Osteoblast (primary cell): ENCODE data around the gene GPER1. TPM values are rescaled to one million over a fixed set of nuclear protein-coding genes. Genes with fewer than 3 reads are reported as not detected.

Experiments used
- DNase-seq: peaks from one replicate; pipeline ENCODE4 v3.0.0; 2011; ENCODE audit warnings: low spot score, mixed read lengths; ENCODE audit not compliant: insufficient read length; ENCODE audit errors: missing footprints
- H2AFZ ChIP-seq: 2 replicates; pipeline ENCODE4 v1.6.0; 2011; ENCODE audit warnings: mild to moderate bottlenecking, low read length
- H3K27ac ChIP-seq: 2 replicates; pipeline ENCODE4 v1.5.1; 2011; ENCODE audit warnings: mild to moderate bottlenecking, low read depth, low read length, moderate library complexity
- H3K27me3 ChIP-seq: 2 replicates; pipeline ENCODE4 v1.6.0; 2012; ENCODE audit warnings: mild to moderate bottlenecking, control low read depth, inconsistent platforms, low read length, moderate library complexity; ENCODE audit not compliant: insufficient read depth
- H3K36me3 ChIP-seq: 2 replicates; pipeline ENCODE4 v1.5.1; 2011; ENCODE audit warnings: mild to moderate bottlenecking, low read length, control low read depth, moderate library complexity; ENCODE audit not compliant: insufficient read depth
- H3K4me1 ChIP-seq: 2 replicates; pipeline ENCODE4 v1.5.1; 2011; ENCODE audit warnings: mild to moderate bottlenecking, low read length, control low read depth, moderate library complexity; ENCODE audit not compliant: insufficient read depth
- H3K4me2 ChIP-seq: 2 replicates; pipeline ENCODE4 v1.6.0; 2011; ENCODE audit warnings: mild to moderate bottlenecking, low read length; ENCODE audit not compliant: insufficient read depth
- H3K4me3 ChIP-seq: fragments of 200-600 bp; sonication (generic); 3 replicates; pipeline ENCODE4 v1.5.1; 2012; ENCODE audit warnings: mild to moderate bottlenecking, low read length, inconsistent platforms; ENCODE audit not compliant: insufficient read depth
- H3K79me2 ChIP-seq: 2 replicates; pipeline ENCODE4 v1.6.0; 2012; ENCODE audit warnings: mild to moderate bottlenecking, low read length, control low read depth, inconsistent platforms; ENCODE audit not compliant: insufficient read depth
- H3K9me3 ChIP-seq: 2 replicates; pipeline ENCODE4 v1.5.1; 2011; ENCODE audit warnings: low read depth, low read length, control low read depth
- H4K20me1 ChIP-seq: 2 replicates; pipeline ENCODE4 v1.6.0; 2012; ENCODE audit warnings: mild to moderate bottlenecking, low read length, control low read depth; ENCODE audit not compliant: insufficient read depth
- total RNA-seq: library from RNA; depleted of rRNA; stranded (reverse); fragments of >200 nt; gene quantifications from 2 replicates; pipeline ENCODE4 v1.2.3, GENCODE V29; 2012
- TF ChIP-seq, protein P1 (sequence below): IDR thresholded peaks from 2 replicates; pipeline ENCODE4 v1.5.1; 2011; ENCODE audit warnings: mild to moderate bottlenecking, low read depth, low read length, moderate library complexity; ENCODE audit errors: extremely low read depth

Gene GPER1
- total RNA-seq, 1 donor: 10.5 TPM

DNA sequence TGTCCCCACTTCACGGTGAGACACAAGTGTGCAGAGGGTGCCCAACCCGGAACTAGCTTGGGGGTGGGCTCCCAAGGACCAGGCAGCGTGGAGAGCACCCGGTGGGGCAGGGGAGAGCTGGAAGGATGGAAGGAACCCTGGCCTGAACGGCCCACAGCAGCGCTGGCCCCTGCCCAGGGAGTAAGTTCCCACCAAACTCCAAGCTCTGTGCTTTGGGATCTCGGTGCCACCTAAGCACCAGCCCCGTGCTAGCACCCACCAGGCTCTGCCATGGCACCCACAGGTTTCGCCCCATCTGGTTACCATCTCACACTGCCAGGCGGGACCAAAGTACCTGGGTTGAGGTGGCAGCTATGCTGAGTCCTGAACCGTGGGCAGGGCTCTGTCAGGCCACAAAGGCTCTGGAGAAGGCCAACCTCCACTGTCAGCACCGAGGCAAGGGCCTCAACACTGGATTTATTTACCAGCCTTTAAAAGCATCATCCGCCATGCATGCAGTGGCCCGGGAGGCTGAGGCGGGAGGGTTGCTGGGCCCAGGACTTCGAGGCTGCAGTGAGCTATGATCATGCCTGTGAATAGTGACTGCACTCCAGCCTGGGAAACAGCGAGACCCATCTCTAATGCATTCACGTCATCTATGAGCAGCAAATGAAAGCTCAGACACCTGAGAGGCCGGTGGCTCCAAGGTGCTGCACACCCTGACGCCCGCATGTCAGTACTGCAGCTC lies 16.0 kb downstream of the GPER1 start:
- no peak overlapping the region for H3K4me3 ChIP-seq
- no peaks in the 10 kb centered on the region for H3K79me2 ChIP-seq
- peaks cover 41% of the 10 kb centered on the region for H4K20me1 ChIP-seq
- H2AFZ ChIP-seq: no peak overlapping the region
- TF ChIP-seq, protein P1, sequence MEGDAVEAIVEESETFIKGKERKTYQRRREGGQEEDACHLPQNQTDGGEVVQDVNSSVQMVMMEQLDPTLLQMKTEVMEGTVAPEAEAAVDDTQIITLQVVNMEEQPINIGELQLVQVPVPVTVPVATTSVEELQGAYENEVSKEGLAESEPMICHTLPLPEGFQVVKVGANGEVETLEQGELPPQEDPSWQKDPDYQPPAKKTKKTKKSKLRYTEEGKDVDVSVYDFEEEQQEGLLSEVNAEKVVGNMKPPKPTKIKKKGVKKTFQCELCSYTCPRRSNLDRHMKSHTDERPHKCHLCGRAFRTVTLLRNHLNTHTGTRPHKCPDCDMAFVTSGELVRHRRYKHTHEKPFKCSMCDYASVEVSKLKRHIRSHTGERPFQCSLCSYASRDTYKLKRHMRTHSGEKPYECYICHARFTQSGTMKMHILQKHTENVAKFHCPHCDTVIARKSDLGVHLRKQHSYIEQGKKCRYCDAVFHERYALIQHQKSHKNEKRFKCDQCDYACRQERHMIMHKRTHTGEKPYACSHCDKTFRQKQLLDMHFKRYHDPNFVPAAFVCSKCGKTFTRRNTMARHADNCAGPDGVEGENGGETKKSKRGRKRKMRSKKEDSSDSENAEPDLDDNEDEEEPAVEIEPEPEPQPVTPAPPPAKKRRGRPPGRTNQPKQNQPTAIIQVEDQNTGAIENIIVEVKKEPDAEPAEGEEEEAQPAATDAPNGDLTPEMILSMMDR: no peak
- H3K27ac ChIP-seq: no peak overlapping the region
- no peak for DNase-seq
- H3K9me3 ChIP-seq: no peaks in the 10 kb centered on the region
- no peak overlapping the region for H3K4me2 ChIP-seq
- peaks cover 11% of the 10 kb centered on the region for H3K4me1 ChIP-seq
- H3K36me3 ChIP-seq: no peaks in the 10 kb centered on the region
- H3K27me3 ChIP-seq: no peaks in the 10 kb centered on the region

DNA sequence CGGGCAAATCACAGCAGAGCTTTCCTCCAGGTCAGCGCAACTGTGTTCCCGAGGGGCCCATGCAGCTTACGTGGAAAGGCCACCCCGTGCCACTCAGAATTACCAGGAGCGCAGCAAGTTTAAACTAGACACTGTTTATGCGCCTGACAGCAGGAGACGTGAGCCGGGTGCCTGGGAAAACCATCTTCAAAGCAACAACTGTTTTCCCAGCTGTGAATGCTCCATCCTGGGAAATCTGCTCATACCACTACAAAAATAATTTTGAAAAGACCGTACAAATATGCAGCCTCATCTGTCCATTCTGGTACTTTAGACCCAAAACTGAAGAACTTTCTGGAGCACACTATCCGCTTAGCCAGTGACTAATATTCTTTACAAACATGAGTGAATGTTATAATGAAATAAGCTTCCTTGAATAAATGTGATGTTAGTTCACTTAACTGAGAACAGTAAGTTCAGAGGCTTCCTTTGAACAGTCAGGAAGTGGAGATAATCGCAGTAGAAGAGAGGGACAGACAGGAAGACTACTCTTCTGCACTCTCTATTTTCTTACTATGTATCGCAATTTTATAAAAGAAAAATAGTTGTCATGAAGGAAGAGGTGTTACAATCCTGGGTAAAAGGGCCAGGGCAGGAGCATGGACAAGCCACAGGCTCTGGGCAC lies 16.7 kb downstream of the GPER1 start:
- no peaks in the 10 kb centered on the region for H3K27me3 ChIP-seq
- no peaks in the 10 kb centered on the region for H3K79me2 ChIP-seq
- peaks cover 11% of the 10 kb centered on the region for H3K4me1 ChIP-seq
- no peak overlapping the region for H3K4me2 ChIP-seq
- H3K9me3 ChIP-seq: no peaks in the 10 kb centered on the region
- H3K36me3 ChIP-seq: no peaks in the 10 kb centered on the region
- H4K20me1 ChIP-seq: peaks cover 41% of the 10 kb centered on the region
- no peak overlapping the region for H3K4me3 ChIP-seq
- TF ChIP-seq, protein P1: no peak
- peak; percentile 62 for DNase-seq
- H2AFZ ChIP-seq: no peak overlapping the region
- H3K27ac ChIP-seq: no peak overlapping the region

DNA sequence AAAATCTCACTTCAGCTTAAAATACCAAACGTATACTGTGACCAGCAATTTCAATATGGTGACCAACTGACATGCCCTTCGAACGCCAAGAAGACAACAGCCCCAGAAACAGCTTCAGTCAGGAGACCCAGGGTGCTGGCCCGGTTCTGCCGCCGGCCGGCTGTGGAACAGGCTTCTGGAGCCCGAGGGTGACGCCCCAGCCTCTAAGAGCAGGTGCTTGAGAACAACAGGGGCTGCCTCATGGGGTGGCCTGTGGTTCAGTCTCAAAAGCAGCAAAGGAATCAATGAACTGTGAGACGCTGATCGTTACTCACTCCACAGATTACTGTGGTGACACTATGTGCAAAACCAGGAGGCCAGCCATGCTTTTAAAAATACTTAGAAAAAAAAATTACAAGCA lies 17.3 kb downstream of the GPER1 start:
- Histone ChIP-seq H3K4me1 (peaks cover 11% of the 10 kb centered on the region), H3K36me3 (no peaks in the 10 kb centered on the region), H3K79me2 (no peaks in the 10 kb centered on the region), H3K27me3 (no peaks in the 10 kb centered on the region), H3K4me3 (no peak overlapping the region), H3K4me2 (no peak overlapping the region), H2AFZ (no peak overlapping the region), H3K27ac (no peak overlapping the region), H4K20me1 (peaks cover 41% of the 10 kb centered on the region), H3K9me3 (no peaks in the 10 kb centered on the region)
- peak; percentile 53 for DNase-seq
- TF ChIP-seq, protein P1: no peak

DNA sequence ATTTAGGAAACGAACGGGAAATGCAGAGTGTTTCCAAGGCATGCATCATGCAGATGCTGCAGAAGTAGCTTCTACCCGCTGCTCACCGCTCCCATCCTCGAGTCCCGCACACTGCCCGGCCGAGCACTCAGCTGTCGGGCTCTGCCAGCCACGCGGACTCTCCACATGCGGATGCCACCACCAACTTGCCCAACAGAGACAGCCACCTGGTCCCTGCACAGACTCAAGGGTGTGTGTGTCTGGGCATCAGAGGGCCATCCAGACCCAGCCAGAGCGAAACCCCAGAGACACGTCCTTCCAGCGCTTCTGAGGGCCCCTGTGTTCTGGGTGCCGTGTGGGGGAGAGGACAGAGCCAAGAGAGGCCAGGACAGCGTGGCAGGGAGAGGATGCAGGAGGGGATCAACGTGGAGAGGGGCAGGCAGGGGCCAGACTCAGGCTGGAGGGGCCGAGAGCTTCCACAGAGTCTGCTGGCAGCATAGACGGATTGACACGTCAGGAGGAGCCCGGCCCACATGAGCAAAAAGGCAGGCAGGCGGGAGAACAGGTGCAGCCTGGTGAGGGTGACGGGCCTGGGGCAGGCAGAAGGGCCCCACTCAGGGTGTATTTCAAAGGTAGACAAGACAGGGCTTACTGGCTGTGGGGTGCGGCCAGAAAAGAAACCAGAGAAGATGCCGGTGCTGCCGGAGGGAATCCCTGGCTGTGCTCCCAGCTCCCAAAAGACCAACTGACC lies 18.3 kb downstream of the GPER1 start:
- Histone ChIP-seq H3K4me2 (no peak overlapping the region), H4K20me1 (peaks cover 34% of the 10 kb centered on the region), H3K27me3 (no peaks in the 10 kb centered on the region), H2AFZ (no peak overlapping the region), H3K4me3 (no peak overlapping the region), H3K36me3 (no peaks in the 10 kb centered on the region), H3K9me3 (no peaks in the 10 kb centered on the region), H3K27ac (no peak overlapping the region), H3K4me1 (peaks cover 11% of the 10 kb centered on the region), H3K79me2 (no peaks in the 10 kb centered on the region)
- TF ChIP-seq, protein P1: no peak
- peak; percentile 77 for DNase-seq
